Large intestine (tissue), 3 donors: ENCODE data around the gene EYS. TPM values are rescaled to one million over a fixed set of nuclear protein-coding genes. Genes with fewer than 3 reads are reported as not detected.

ENCODE experiments used
- DNase-seq, 2 donors: peaks; one replicate each; pipeline versions ENCODE4 v3.0.0 to v3.0.0-alpha.2; 2013
- H3K27ac ChIP-seq: one replicate; pipeline ENCODE4 v1.5.1; 2013; ENCODE audit warnings: low read length
- H3K27me3 ChIP-seq: 2 replicates; pipeline ENCODE4 v1.6.1; 2013; ENCODE audit warnings: low read length; ENCODE audit not compliant: control insufficient read depth, insufficient read depth
- H3K36me3 ChIP-seq: 2 replicates; pipeline ENCODE4 v1.6.1; 2013; ENCODE audit warnings: low read length; ENCODE audit not compliant: control insufficient read depth, insufficient read depth
- H3K4me1 ChIP-seq: one replicate; pipeline ENCODE4 v1.6.1; 2013; ENCODE audit warnings: low read length; ENCODE audit not compliant: control insufficient read depth, insufficient read depth
- H3K4me3 ChIP-seq: one replicate; pipeline ENCODE4 v1.5.1; 2013; ENCODE audit warnings: low read length
- H3K9me3 ChIP-seq: one replicate; pipeline ENCODE4 v1.6.1; 2013; ENCODE audit warnings: mild to moderate bottlenecking, low read depth, low read length, moderate library complexity; ENCODE audit not compliant: control insufficient read depth
- WGBS: methylation state at CpG from one replicate; pipeline ENCODE4 v1.1.5; 2013; ENCODE audit warnings: low lambda C conversion rate; ENCODE audit not compliant: insufficient coverage; 5-methylcytosine and 5-hydroxymethylcytosine counted together
- polyA plus RNA-seq: library from polyadenylated mRNA; unstranded; fragments of 120-200 nt; gene quantifications from one replicate; pipeline ENCODE4 v1.2.1, GENCODE V29; 2013

Gene EYS
- polyA plus RNA-seq, 1 donor = 0.76 TPM

GRCh38 chr6:64085126-64085525 lies 1621.9 kb downstream of the EYS start:
- peaks cover 4% of the 10 kb centered on the region for H3K4me1 ChIP-seq
- H3K9me3 ChIP-seq = peaks cover 3% of the 10 kb centered on the region
- H3K27ac ChIP-seq = no peak overlapping the region
- H3K4me3 ChIP-seq = no peak overlapping the region
- peak; percentile 15 to 28 for DNase-seq
- H3K36me3 ChIP-seq = no peaks in the 10 kb centered on the region
- 40% methylated on average over 1 of the region's 13 CpGs for WGBS
- H3K27me3 ChIP-seq = no peaks in the 10 kb centered on the region

GRCh38 chr6:64084185-64084663 lies 1622.8 kb downstream of the EYS start:
- Histone ChIP-seq H3K27ac (no peak overlapping the region), H3K27me3 (no peaks in the 10 kb centered on the region), H3K36me3 (no peaks in the 10 kb centered on the region), H3K9me3 (peaks cover 3% of the 10 kb centered on the region), H3K4me3 (no peak overlapping the region), H3K4me1 (peaks cover 4% of the 10 kb centered on the region)
- no CpG with 5 or more reads among the region's 1 CpG for WGBS
- peak; percentile 23 to 74 for DNase-seq

- Histone ChIP-seq H3K27me3 (no peaks in the 10 kb centered on the region), H3K4me1 (peaks cover 4% of the 10 kb centered on the region), H3K9me3 (peaks cover 3% of the 10 kb centered on the region), H3K27ac (no peak overlapping the region), H3K36me3 (no peaks in the 10 kb centered on the region), H3K4me3 (no peak overlapping the region)
- WGBS = no CpG with 5 or more reads among the region's 2 CpGs
- DNase-seq = no peak
Measured at GRCh38 chr6:64083261-64083660, 1623.8 kb downstream of the EYS start.

GRCh38 chr6:64081453-64081852 lies 1625.6 kb downstream of the EYS start:
- 80% methylated on average over 2 of the region's 2 CpGs for WGBS
- peaks cover 3% of the 10 kb centered on the region for H3K9me3 ChIP-seq
- no peak overlapping the region for H3K4me3 ChIP-seq
- H3K27ac ChIP-seq = no peak overlapping the region
- no peaks in the 10 kb centered on the region for H3K27me3 ChIP-seq
- peaks cover 4% of the 10 kb centered on the region for H3K4me1 ChIP-seq
- no peaks in the 10 kb centered on the region for H3K36me3 ChIP-seq
- DNase-seq = no peak

GRCh38 chr6:64074981-64075380 lies 1632.0 kb downstream of the EYS start:
- H3K27me3 ChIP-seq = no peaks in the 10 kb centered on the region
- DNase-seq = peak in 1 of 2 donors; percentile 14
- no peaks in the 10 kb centered on the region for H3K36me3 ChIP-seq
- H3K4me3 ChIP-seq = no peak overlapping the region
- no peaks in the 10 kb centered on the region for H3K4me1 ChIP-seq
- no peak overlapping the region for H3K27ac ChIP-seq
- WGBS = no CpG with 5 or more reads among the region's 1 CpG
- no peaks in the 10 kb centered on the region for H3K9me3 ChIP-seq

- no peaks in the 10 kb centered on the region for H3K9me3 ChIP-seq
- H3K36me3 ChIP-seq = no peaks in the 10 kb centered on the region
- no peaks in the 10 kb centered on the region for H3K27me3 ChIP-seq
- no peak overlapping the region for H3K4me3 ChIP-seq
- WGBS = 78% methylated on average over 1 of the region's 1 CpG
- no peak overlapping the region for H3K27ac ChIP-seq
- no peaks in the 10 kb centered on the region for H3K4me1 ChIP-seq
- DNase-seq = no peak
Measured at GRCh38 chr6:64072686-64073085, 1634.3 kb downstream of the EYS start.

- Histone ChIP-seq H3K36me3 (no peaks in the 10 kb centered on the region), H3K4me1 (no peaks in the 10 kb centered on the region), H3K4me3 (no peak overlapping the region), H3K27ac (no peak overlapping the region), H3K27me3 (no peaks in the 10 kb centered on the region), H3K9me3 (no peaks in the 10 kb centered on the region)
- DNase-seq = no peak
- no CpG with 5 or more reads among the region's 1 CpG for WGBS
Measured at GRCh38 chr6:64064919-64065318, 1642.1 kb downstream of the EYS start.

GRCh38 chr6:64062960-64063683 lies 1643.9 kb downstream of the EYS start:
- H3K4me1 ChIP-seq = no peaks in the 10 kb centered on the region
- no peak overlapping the region for H3K27ac ChIP-seq
- H3K9me3 ChIP-seq = no peaks in the 10 kb centered on the region
- no peaks in the 10 kb centered on the region for H3K36me3 ChIP-seq
- H3K4me3 ChIP-seq = no peak overlapping the region
- DNase-seq = no peak
- no peaks in the 10 kb centered on the region for H3K27me3 ChIP-seq
- 92% methylated on average over 3 of the region's 5 CpGs for WGBS

GRCh38 chr6:64054861-64055260 lies 1652.2 kb downstream of the EYS start:
- no peaks in the 10 kb centered on the region for H3K4me1 ChIP-seq
- no peak overlapping the region for H3K27ac ChIP-seq
- DNase-seq = no peak
- no peaks in the 10 kb centered on the region for H3K9me3 ChIP-seq
- WGBS = no CpG with 5 or more reads among the region's 1 CpG
- H3K36me3 ChIP-seq = no peaks in the 10 kb centered on the region
- H3K27me3 ChIP-seq = no peaks in the 10 kb centered on the region
- no peak overlapping the region for H3K4me3 ChIP-seq

GRCh38 chr6:64050590-64050989 lies 1656.4 kb downstream of the EYS start:
- DNase-seq = no peak
- Histone ChIP-seq H3K36me3 (no peaks in the 10 kb centered on the region), H3K27me3 (no peaks in the 10 kb centered on the region), H3K27ac (no peak overlapping the region), H3K4me3 (no peak overlapping the region), H3K4me1 (no peaks in the 10 kb centered on the region), H3K9me3 (no peaks in the 10 kb centered on the region)
- whole genome bisulfite sequencing = 40% methylated on average over 1 of the region's 1 CpG

GRCh38 chr6:64049736-64050135 lies 1657.3 kb downstream of the EYS start:
- no peaks in the 10 kb centered on the region for H3K27me3 ChIP-seq
- H3K4me1 ChIP-seq = no peaks in the 10 kb centered on the region
- H3K4me3 ChIP-seq = no peak overlapping the region
- no peaks in the 10 kb centered on the region for H3K9me3 ChIP-seq
- no peak overlapping the region for H3K27ac ChIP-seq
- H3K36me3 ChIP-seq = no peaks in the 10 kb centered on the region
- DNase-seq = no peak
- WGBS = no CpG with 5 or more reads among the region's 2 CpGs
